OCI-LY1 (cell line): Measurements from ENCODE around the gene BMPR1A.

Experiments used
- CTCF ChIP-seq: fragments of 200-600 bp; sonication (generic), shearing (Covaris generic); IDR thresholded peaks from 2 replicates; pipeline ENCODE4 v1.5.1; 2017; ENCODE audit warnings: mild to moderate bottlenecking, antibody characterized with exemption, low read length, moderate library complexity, mixed read lengths
- EZH2 ChIP-seq: fragments of 200-600 bp; sonication (generic), shearing (Covaris generic); IDR thresholded peaks from 2 replicates; pipeline ENCODE4 v1.8.0; 2017; ENCODE audit warnings: borderline replicate concordance, mixed run types, mild to moderate bottlenecking, antibody characterized with exemption, low read length, moderate library complexity, mixed read lengths

GRCh38 chr10:86965986-86966654, 209.7 kb downstream of the BMPR1A start:
- TF ChIP-seq EZH2 (no peak), CTCF (no peak)
